Measurements from ENCODE around the gene KLHL22.

The KLHL22 gene

DNA sequence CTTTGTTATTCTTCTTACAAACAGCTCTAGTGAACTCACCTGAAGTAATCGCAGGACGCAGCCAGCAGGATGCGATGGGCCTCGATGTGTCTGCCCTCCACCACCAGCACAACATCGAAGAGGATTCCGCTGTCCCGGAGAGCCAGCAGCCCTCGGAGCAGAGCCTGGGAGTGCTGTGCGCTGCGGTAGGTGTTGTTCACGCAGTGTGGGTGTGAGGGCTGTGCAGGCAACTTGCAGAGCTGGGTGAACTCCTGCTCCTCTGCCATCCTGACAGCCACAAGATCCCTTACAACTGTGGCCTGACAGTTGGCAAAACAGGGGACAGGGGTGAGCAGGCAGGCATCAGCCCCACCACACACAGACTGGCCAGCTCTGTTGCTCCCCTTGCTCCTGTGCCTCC, 6.6 kb downstream of the KLHL22 start:
- no peak for ATAC-seq
- TF ChIP-seq ZC3H10 (CRISPR knock-in tag; IDR thresholded peaks at IDR 0.05) (no peak), ZFP30 (CRISPR knock-in tag; IDR thresholded peaks at IDR 0.05) (no peak), ZFP3 (CRISPR knock-in tag; IDR thresholded peaks at IDR 0.05) (no peak), GLIS3 (CRISPR knock-in tag; IDR thresholded peaks at IDR 0.05) (no peak), TOX (CRISPR knock-in tag; IDR thresholded peaks at IDR 0.05; ENCODE audit: borderline replicate concordance) (no peak), ZNF8 (CRISPR knock-in tag; IDR thresholded peaks at IDR 0.05) (no peak), POU6F1 (CRISPR knock-in tag; IDR thresholded peaks at IDR 0.05; ENCODE audit: borderline replicate concordance, low read depth) (no peak)
- TF ChIP-seq, protein P1, sequence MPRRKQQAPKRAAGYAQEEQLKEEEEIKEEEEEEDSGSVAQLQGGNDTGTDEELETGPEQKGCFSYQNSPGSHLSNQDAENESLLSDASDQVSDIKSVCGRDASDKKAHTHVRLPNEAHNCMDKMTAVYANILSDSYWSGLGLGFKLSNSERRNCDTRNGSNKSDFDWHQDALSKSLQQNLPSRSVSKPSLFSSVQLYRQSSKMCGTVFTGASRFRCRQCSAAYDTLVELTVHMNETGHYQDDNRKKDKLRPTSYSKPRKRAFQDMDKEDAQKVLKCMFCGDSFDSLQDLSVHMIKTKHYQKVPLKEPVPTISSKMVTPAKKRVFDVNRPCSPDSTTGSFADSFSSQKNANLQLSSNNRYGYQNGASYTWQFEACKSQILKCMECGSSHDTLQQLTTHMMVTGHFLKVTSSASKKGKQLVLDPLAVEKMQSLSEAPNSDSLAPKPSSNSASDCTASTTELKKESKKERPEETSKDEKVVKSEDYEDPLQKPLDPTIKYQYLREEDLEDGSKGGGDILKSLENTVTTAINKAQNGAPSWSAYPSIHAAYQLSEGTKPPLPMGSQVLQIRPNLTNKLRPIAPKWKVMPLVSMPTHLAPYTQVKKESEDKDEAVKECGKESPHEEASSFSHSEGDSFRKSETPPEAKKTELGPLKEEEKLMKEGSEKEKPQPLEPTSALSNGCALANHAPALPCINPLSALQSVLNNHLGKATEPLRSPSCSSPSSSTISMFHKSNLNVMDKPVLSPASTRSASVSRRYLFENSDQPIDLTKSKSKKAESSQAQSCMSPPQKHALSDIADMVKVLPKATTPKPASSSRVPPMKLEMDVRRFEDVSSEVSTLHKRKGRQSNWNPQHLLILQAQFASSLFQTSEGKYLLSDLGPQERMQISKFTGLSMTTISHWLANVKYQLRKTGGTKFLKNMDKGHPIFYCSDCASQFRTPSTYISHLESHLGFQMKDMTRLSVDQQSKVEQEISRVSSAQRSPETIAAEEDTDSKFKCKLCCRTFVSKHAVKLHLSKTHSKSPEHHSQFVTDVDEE (CRISPR knock-in tag; IDR thresholded peaks at IDR 0.05): no peak

DNA sequence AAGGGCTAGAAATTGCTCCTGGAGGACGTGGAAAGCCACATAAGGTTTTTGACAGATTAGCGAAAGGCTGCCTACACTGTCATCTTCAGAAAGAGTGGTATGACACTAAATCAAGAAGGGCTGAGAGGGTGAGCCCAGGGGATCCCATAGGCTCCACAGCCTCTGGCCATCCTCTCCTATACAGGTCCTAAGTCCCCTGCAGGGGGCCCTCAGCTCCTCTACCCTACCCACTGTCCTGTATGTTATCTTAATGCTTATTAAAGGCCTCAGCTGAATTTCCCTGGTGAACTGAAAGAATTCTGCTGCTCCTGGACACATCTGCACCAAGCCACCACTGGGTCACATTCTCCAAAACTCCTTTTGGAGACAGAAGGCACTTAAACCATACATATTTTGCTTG, 7.9 kb downstream of the KLHL22 start:
- ATAC-seq: no peak
- TF ChIP-seq SNAI2 (CRISPR knock-in tag; IDR thresholded peaks at IDR 0.05): no peak
- TF ChIP-seq CSRNP3 (CRISPR knock-in tag; IDR thresholded peaks at IDR 0.05): no peak

DNA sequence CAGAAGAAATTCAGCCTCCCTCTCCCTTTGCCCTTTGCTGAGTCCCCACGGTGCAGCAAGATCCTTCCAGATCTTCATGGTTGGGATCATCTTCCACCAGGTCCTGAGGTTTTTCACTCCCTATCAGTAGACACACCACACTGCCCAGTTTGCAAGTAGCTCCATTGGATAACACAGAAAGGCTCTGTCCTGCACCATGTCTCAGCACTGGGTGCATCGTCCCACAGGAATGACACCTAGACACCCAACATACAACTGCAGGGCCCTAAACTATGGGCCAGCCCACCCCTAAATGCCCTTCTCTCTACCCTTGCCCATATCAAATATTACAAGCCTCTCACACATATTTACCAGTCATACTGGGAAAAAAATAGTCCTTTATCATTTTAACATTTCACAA, 9.4 kb downstream of the KLHL22 start:
- TF ChIP-seq CREB5 (CRISPR knock-in tag; IDR thresholded peaks at IDR 0.05; ENCODE audit: low read depth) (no peak), SNAI2 (CRISPR knock-in tag; IDR thresholded peaks at IDR 0.05) (no peak)
- no peak for ATAC-seq

GRCh38 chr22:20484948-20485683, 10.5 kb downstream of the KLHL22 start:
- no peak for ATAC-seq
- no peak for TF ChIP-seq ZC3H10 (CRISPR knock-in tag; IDR thresholded peaks at IDR 0.05)
- TF ChIP-seq PATZ1 (CRISPR knock-in tag; IDR thresholded peaks at IDR 0.05; ENCODE audit: borderline replicate concordance): no peak
- TF ChIP-seq, protein P1 (CRISPR knock-in tag; IDR thresholded peaks at IDR 0.05): no peak
- TF ChIP-seq ZNF70 (CRISPR knock-in tag; IDR thresholded peaks at IDR 0.05): no peak
- TF ChIP-seq SNAI2 (CRISPR knock-in tag; IDR thresholded peaks at IDR 0.05): no peak
